Natural killer cell (primary cell): ENCODE data around the gene UQCRC2. TPM values are rescaled to one million over a fixed set of nuclear protein-coding genes. Genes with fewer than 3 reads are reported as not detected.

Experiments
- ATAC-seq, 3 donors: fragments of 150-1000 bp in 2 of 3; fragments of 200-7000 bp in 1 of 3; cut with Tn5 transposase; 1 replicate in 1 of 3; 2 replicates in 2 of 3; pipeline ENCODE4 v1.10.0; 2021; ENCODE audit warnings: mild to moderate bottlenecking in 2 of 3, moderate library complexity in 2 of 3
- DNase-seq, 2 donors: peaks; one replicate each; pipeline versions ENCODE4 v3.0.0 to v3.0.0-alpha.2; 2013 to 2021; ENCODE audit warnings: mixed read lengths in 1 of 2
- H3K27ac ChIP-seq: one replicate; pipeline ENCODE4 v1.5.1; 2013; ENCODE audit warnings: mild to moderate bottlenecking, low read length
- H3K27me3 ChIP-seq: one replicate; pipeline ENCODE4 v1.6.1; 2013; ENCODE audit warnings: low read length; ENCODE audit not compliant: control insufficient read depth, insufficient read depth
- H3K36me3 ChIP-seq: one replicate; pipeline ENCODE4 v1.6.1; 2013; ENCODE audit warnings: low read length; ENCODE audit not compliant: control insufficient read depth, insufficient read depth
- H3K4me1 ChIP-seq: one replicate; pipeline ENCODE4 v1.6.1; 2013; ENCODE audit warnings: low read length; ENCODE audit not compliant: control insufficient read depth, insufficient read depth
- H3K4me3 ChIP-seq: one replicate; pipeline ENCODE4 v1.5.1; 2013; ENCODE audit warnings: low read length
- H3K9me3 ChIP-seq: one replicate; pipeline ENCODE4 v1.6.1; 2013; ENCODE audit warnings: low read length; ENCODE audit not compliant: control insufficient read depth, insufficient read depth
- H3K27ac Mint-ChIP-seq, 2 donors: one replicate each; pipeline ENCODE4 v1.8.0; 2022; ENCODE audit warnings: mild to moderate bottlenecking in 2 of 2, mixed read lengths in 2 of 2, moderate library complexity in 1 of 2
- H3K27me3 Mint-ChIP-seq, 2 donors: one replicate each; pipeline ENCODE4 v1.8.0; 2022; ENCODE audit warnings: low read depth in 2 of 2, mixed read lengths in 2 of 2
- H3K36me3 Mint-ChIP-seq: one replicate; pipeline ENCODE4 v1.8.0; 2022; ENCODE audit warnings: mixed read lengths
- H3K4me1 Mint-ChIP-seq, 2 donors: one replicate each; pipeline ENCODE4 v1.8.0; 2022; ENCODE audit warnings: mixed read lengths in 2 of 2
- H3K4me3 Mint-ChIP-seq: one replicate; pipeline ENCODE4 v1.8.0; 2022; ENCODE audit warnings: mild to moderate bottlenecking, moderate library complexity, mixed read lengths
- H3K9me3 Mint-ChIP-seq, 2 donors: one replicate each; pipeline ENCODE4 v1.8.0; 2022; ENCODE audit warnings: mixed read lengths in 2 of 2
- WGBS: methylation state at CpG from one replicate; pipeline ENCODE4 v1.1.7; 2013; ENCODE audit warnings: missing lambda C conversion rate; ENCODE audit not compliant: insufficient coverage; 5-methylcytosine and 5-hydroxymethylcytosine counted together
- intact Hi-C: fragments of 100-400 bp; cut with micrococcal nuclease; formaldehyde crosslinking; loops from one replicate; pipeline ENCODE4 v1.14.2; 2022
- total RNA-seq, 4 donors: library from RNA; stranded (reverse); fragments of 120-200 nt in 1 of 4; gene quantifications; one replicate each; pipeline versions ENCODE4 v1.2.3 to v1.2.4, GENCODE V29; 2013 to 2022
- TF ChIP-seq, protein P1 (sequence below): fragments of 200-600 bp; IDR thresholded peaks from one replicate; pipeline ENCODE4 v1.8.0; 2022; ENCODE audit warnings: antibody characterized with exemption

Gene UQCRC2
- total RNA-seq, 3 donors from 2014 or later (not counting 1 experiment from before 2014, with no cell fraction given): 162 to 177 (median 177) TPM

DNA sequence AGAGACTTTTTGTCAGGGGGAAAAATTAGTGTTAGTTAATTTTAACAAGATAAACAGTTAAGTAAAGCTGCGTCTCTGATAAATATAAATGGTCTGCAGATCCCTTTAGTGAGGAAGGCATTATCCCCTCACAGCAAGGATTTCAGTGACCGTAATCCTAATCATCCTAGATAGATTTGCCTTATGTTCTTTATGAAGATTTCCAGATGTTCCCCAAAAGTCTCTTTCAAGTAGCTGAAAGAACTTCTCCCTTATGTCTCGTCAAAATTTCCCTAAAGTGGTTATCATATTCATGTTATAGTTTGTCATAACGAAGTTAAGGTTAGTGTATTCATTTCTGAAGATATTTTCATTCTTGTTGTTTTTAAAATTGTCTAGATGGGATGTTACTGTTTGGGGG lies 60.3 kb downstream of the UQCRC2 start:
- TF ChIP-seq, protein P1, sequence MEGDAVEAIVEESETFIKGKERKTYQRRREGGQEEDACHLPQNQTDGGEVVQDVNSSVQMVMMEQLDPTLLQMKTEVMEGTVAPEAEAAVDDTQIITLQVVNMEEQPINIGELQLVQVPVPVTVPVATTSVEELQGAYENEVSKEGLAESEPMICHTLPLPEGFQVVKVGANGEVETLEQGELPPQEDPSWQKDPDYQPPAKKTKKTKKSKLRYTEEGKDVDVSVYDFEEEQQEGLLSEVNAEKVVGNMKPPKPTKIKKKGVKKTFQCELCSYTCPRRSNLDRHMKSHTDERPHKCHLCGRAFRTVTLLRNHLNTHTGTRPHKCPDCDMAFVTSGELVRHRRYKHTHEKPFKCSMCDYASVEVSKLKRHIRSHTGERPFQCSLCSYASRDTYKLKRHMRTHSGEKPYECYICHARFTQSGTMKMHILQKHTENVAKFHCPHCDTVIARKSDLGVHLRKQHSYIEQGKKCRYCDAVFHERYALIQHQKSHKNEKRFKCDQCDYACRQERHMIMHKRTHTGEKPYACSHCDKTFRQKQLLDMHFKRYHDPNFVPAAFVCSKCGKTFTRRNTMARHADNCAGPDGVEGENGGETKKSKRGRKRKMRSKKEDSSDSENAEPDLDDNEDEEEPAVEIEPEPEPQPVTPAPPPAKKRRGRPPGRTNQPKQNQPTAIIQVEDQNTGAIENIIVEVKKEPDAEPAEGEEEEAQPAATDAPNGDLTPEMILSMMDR: no peak
- intact Hi-C loops: no loop called here
- H3K27me3 Mint-ChIP-seq: no peaks in the 10 kb centered on the region
- DNase-seq (no peak), ATAC-seq (no peak)
- H3K36me3 Mint-ChIP-seq: no peaks in the 10 kb centered on the region
- H3K4me1 Mint-ChIP-seq: peaks cover 43 to 54% of the 10 kb centered on the region in 2 donors
- Histone ChIP-seq H3K4me1 (peaks cover 9% of the 10 kb centered on the region), H3K4me3 (no peak overlapping the region), H3K36me3 (no peaks in the 10 kb centered on the region), H3K27ac (no peak overlapping the region), H3K27me3 (no peaks in the 10 kb centered on the region), H3K9me3 (no peaks in the 10 kb centered on the region)
- H3K9me3 Mint-ChIP-seq: no peaks in the 10 kb centered on the region
- H3K27ac Mint-ChIP-seq: no peak overlapping the region
- WGBS: 93% methylated on average over 2 of the region's 4 CpGs
- no peak overlapping the region for H3K4me3 Mint-ChIP-seq

DNA sequence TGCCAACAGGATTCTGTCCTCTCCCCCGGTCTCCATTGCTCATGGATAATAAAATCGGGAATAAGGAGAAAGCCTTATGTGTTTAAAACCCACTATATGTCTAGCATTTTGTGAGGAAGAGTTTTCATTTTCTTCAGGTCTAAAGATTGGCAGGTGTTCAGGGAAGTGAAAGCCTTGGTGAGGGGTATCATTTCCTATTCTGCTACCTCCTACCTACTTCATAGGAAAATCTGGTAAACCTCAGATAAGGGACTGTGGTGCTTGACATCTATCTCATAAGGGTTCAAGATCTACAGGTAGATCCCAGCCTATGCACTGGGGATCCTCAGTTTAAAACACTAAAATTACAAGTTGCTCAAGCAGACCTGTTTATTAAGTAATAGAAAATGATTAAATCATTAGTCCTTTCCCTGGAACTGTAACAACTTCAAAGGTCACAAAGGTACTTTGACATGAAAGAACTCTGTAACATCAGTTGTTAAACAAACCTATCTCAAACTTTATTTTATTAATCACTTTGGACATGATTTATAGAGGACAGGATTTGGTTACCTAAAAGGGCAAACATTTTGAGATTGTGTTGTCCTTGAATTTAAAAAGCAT lies 61.2 kb downstream of the UQCRC2 start:
- no peaks in the 10 kb centered on the region for H3K9me3 ChIP-seq
- intact Hi-C loops: no loop called here
- Mint-ChIP-seq H3K36me3 (no peaks in the 10 kb centered on the region), H3K27ac (no peak overlapping the region), H3K9me3 (no peaks in the 10 kb centered on the region), H3K4me3 (no peak overlapping the region), H3K27me3 (no peaks in the 10 kb centered on the region), H3K4me1 (peaks cover 47 to 49% of the 10 kb centered on the region in 2 donors)
- H3K4me3 ChIP-seq: no peak overlapping the region
- TF ChIP-seq, protein P1: no peak
- DNase-seq (no peak), ATAC-seq (no peak)
- H3K27me3 ChIP-seq: no peaks in the 10 kb centered on the region
- H3K4me1 ChIP-seq: peaks cover under 1% of the 10 kb centered on the region
- no peaks in the 10 kb centered on the region for H3K36me3 ChIP-seq
- no CpG with 5 or more reads among the region's 2 CpGs for WGBS
- H3K27ac ChIP-seq: no peak overlapping the region

GRCh38 chr16:22016927-22017326 lies 63.8 kb downstream of the UQCRC2 start:
- DNase-seq (no peak), ATAC-seq (no peak)
- no peaks in the 10 kb centered on the region for H3K9me3 Mint-ChIP-seq
- no peaks in the 10 kb centered on the region for H3K36me3 ChIP-seq
- no peak overlapping the region for H3K27ac Mint-ChIP-seq
- no peaks in the 10 kb centered on the region for H3K27me3 Mint-ChIP-seq
- no peaks in the 10 kb centered on the region for H3K9me3 ChIP-seq
- H3K4me3 ChIP-seq: no peak overlapping the region
- H3K4me1 Mint-ChIP-seq: peaks cover 36 to 44% of the 10 kb centered on the region in 2 donors
- 89% methylated on average over 1 of the region's 4 CpGs for WGBS
- H3K36me3 Mint-ChIP-seq: no peaks in the 10 kb centered on the region
- H3K4me3 Mint-ChIP-seq: no peak overlapping the region
- H3K4me1 ChIP-seq: no peaks in the 10 kb centered on the region
- intact Hi-C loops: no loop called here
- TF ChIP-seq, protein P1: no peak
- H3K27me3 ChIP-seq: no peaks in the 10 kb centered on the region
- H3K27ac ChIP-seq: no peak overlapping the region

DNA sequence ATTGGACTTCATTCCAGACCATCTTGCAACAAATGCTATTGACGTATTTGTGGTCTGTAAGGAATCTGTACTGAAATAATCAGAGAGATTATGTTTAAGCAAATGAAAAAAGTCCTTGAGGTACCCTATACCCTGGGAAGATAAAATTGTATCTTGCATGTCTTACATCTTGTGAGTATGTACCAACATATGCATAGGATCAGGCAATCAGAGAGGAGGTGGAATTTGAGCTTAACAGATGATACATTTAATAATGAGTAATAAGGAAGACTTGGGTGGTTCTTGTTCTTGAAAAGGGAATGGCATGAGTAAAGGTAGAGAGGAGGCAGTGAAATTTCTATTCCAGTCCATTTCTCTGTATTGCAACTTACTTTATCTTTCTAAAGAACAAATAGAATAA lies 65.4 kb downstream of the UQCRC2 start:
- Histone ChIP-seq H3K4me3 (no peak overlapping the region), H3K4me1 (no peaks in the 10 kb centered on the region), H3K9me3 (no peaks in the 10 kb centered on the region), H3K27me3 (no peaks in the 10 kb centered on the region), H3K27ac (no peak overlapping the region), H3K36me3 (no peaks in the 10 kb centered on the region)
- no peak overlapping the region for H3K27ac Mint-ChIP-seq
- ATAC-seq (no peak), DNase-seq (no peak)
- peaks cover 25 to 39% of the 10 kb centered on the region in 2 donors for H3K4me1 Mint-ChIP-seq
- H3K36me3 Mint-ChIP-seq: no peaks in the 10 kb centered on the region
- no peak overlapping the region for H3K4me3 Mint-ChIP-seq
- TF ChIP-seq, protein P1: no peak
- WGBS: 71% methylated on average over 1 of the region's 1 CpG
- H3K9me3 Mint-ChIP-seq: no peaks in the 10 kb centered on the region
- intact Hi-C loops: no loop called here
- no peaks in the 10 kb centered on the region for H3K27me3 Mint-ChIP-seq
